Activated T-cell treated with anti-CD3 and anti-CD28 coated beads, Interleukin-2, amount 50 U/mL, for 1 hour (primary cell): ENCODE data around the gene IQCM.

ENCODE experiments used
- DNase-seq: peaks from one replicate; pipeline ENCODE4 v3.0.0-alpha.2; 2020

IQCM gene

GRCh38 chr4:149708513-149709130 lies 107.0 kb downstream of the IQCM start:
- DNase-seq = no peak

DNA sequence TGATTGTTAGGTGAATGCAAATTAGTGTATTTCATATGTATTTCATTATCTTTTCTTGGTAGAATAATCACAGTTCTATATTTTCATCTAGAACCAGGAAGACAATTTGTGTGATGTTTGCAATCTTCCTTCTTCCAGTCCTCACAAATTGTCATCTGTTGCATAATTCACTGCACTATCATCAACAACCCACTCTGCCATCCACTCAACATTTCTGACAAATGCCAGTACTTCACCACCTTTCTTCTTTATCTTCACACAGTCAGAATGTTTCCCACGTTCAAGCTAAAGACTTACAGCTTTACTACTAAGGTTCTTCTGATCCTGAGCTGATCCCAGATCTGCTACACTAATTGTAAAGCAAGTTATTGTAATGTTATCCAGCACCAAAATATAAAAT lies 107.8 kb downstream of the IQCM start:
- DNase-seq = no peak

DNA sequence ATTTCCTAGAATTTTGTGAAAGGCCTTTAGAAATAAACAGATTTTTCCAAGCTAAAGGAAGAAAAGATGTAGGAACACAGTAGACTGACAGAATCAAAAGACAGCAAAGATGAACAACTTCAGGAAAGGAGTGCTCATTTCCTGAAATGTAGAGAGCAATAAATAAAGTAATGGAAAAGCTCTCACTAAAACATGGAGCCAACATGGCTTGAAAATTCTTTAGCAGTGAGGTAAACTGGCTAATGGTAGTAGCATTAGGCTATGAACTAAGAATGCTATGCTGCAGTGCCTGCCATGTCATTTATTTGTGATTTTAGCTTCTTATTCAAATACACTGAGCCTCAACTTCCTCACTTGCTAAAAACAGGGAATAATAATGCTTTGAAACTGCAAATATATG lies 108.7 kb downstream of the IQCM start:
- DNase-seq = no peak

DNA sequence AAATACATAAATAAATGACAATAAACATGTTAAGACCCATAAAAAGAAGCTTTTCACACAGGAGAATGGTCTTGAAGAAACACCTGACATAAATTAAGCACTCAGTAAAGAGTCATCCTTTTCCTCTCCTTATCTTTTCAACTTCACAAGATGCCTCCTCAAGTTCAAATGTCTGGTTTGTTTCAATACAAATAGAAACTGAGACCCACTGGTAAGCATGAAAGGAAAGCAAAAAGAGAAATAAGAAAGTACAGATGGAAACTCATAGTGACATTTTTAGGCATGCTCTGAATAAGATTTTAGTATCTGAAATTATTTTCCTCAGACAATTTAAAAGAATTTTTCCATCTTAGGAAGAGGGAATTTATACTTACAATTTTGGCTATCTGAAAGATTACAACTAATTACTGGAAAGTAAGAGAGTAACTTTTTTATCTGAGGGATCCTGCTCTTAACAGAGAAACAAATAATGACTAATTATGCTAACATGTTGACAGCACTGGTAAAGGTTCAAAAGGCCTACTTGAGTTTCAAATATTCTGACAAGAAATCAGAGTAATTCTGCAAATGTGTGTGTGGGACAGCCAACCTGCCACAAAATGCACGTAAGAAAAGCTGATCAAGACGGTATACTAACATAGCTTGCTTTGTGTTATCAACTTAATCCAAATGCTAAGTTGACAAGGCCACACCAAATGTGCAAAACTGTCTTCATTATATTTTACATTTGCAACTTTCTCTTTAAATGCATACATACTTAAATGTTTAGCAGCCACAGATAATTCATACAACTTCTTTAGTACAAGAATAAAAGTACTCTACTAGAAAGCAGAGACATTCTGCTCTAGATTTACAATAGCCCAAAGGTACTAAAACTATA lies 113.0 kb downstream of the IQCM start:
- DNase-seq = no peak

GRCh38 chr4:149701435-149702156 lies 114.0 kb downstream of the IQCM start:
- DNase-seq = no peak

DNA sequence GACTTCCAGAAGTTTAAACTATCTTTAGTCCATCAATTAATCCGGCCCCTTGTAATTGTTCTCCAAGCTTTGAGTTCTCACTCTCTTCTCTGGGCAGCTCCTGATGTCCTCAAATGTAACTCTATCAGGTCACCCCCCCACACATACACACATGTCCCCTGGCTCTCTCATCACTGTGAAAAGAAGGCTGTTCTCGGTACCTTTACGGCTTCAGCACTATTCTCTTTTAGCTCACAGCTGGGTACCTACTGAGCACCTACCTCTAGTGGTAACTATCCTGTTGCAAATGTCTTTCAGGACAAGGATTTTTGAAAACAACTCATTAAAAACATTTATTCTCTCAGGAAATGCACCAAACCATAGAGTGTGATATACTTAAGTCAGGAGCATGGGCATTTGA lies 115.4 kb downstream of the IQCM start:
- no peak for DNase-seq

GRCh38 chr4:149699642-149700041 lies 116.0 kb downstream of the IQCM start:
- DNase-seq = no peak

DNA sequence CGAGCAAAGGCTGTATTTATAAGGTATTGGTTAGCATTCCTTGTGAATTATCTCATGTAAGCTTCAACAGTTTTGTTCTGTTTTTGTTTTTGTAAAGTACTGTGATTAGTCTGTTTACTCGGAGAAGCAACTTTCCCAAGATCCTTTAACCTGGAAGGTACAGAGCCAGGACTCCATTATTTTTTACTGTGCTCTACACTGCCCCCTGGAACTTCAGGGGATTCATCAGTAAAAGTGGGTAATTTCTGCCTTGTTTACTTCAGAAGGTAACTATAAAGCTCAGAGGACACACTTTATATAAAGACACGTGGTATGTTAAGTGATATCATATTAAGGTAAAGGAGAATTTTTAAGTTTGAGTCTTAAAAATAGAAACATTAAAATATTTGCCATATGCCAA lies 124.9 kb downstream of the IQCM start:
- no peak for DNase-seq

DNA sequence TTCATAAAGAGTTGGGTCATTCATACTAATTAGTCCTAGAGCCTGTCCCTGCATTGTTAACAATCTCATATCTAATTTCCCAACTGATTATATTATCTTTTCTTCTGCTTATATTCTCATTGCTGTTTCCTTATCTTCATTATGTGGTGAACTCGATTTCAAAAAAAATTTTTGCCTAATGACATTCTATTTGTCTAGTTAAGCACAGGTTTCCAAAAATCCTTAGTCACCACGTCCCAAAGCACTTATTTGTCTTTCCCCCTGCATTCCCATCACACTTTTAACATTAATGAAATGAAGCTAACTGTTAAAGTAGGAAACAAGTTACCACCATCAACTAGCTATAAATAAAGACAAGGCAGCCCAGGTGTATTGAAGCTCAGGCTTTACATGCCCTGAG lies 131.1 kb downstream of the IQCM start:
- DNase-seq = no peak

DNA sequence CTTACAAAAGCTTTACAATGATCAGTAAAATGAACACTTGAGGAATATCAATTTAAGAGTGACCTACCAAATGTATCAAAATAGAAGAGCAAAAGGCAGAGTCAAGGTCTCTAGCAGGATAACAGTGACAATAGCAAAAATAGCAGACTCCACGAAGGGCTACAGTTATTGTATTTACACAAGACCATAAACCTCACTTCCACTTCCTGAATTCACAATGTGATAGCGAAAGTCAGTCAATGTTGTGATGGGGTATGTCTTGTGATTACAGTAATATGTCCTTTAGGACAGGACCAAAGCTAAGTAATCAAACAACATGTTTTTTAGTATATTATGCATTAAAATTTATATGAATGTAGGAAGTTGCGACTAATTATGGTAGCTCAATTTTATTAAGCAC lies 139.6 kb downstream of the IQCM start:
- no peak for DNase-seq

- DNase-seq = no peak
Measured at GRCh38 chr4:149645790-149646189, 169.9 kb downstream of the IQCM start.

DNA sequence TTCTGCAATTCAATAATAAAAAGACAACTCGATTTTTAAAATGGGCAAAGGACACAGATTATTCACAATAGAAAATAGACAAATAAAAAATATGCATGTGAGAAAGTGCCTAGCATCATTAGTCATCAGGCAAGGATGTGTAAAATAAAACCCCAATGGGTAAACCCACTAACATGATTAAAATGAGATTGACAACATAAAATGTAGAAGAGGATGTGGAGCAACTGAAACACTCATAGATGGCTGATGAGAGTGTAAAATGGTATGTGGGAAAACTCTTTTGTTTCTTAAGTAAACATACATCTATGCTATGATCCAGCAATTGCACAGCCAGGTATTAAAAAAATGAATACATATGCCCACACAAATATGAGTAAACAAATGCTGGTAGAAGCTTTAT lies 177.6 kb downstream of the IQCM start:
- DNase-seq = no peak

DNA sequence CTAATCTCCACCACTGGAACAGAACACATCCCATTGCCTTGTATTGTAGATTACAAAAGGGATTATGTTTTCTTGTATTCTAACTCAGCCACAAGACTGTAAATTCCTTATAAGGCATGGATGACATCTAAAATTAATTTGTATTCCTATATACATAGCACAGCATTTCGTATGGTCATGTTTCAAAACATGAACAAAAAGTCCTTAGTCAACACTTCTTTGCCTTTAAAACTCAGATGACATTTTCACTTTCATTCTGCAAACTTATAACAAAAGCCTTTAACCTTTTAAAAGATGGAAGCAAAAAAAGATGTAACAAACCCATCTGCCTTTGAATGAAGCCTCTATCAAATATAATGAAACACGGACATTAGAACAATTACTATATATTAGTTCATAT lies 181.3 kb downstream of the IQCM start:
- no peak for DNase-seq

- no peak for DNase-seq
Measured at GRCh38 chr4:149631629-149632028, 184.0 kb downstream of the IQCM start.

DNA sequence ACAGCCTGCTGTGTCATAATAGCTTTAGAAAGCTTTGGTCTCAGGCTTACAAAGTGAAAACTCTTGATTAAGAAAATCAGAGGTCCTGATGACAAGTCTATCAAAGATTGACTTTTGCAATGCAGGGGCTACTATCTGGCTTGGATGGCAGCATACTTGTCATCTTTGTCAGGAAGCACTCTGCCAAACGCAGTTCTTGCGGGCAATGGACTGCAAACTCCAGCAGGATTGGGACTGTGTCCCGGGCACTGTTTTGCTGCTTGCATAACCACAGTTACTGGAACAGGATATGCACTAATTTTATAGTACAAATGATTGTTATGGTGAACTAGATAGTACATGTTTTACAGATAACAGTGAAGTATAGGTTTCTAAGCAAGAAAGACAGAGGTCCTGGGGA lies 185.6 kb downstream of the IQCM start:
- no peak for DNase-seq

DNA sequence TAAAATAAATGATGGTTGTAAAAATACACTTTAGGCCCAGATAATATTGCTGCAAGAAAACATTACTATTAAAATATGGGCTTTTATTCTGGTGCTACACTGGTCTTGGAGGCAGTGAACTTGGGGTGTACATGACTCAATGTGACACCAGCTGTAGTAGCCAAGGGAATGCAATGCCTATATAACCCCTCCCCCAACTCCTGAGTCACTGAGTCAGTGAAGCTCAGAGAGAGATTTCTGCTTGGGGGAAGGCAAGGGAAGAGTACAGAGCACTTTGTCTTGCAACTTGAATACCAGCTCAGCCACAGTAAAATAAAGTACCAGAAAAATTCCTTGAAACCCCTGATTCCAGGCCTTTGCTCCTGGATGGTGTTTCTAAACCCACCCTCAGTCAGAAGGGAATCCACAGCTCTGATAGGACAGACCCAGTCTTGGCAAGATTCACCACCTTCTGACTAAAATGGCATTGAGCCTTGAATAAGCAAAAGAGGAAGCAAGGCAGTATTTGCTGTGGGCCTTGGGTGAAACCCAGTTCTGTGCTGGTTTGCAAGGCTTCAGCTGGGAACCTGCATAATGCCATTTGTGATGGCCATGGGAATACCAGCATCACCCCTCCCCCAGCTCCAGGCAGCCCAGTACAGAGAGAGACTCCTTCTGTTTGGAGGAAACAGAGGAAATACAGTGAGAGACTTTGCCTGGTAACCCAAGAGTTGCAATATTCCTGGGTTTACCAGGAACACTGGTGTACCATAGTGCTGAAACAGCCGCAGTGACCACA lies 209.9 kb downstream of the IQCM start:
- no peak for DNase-seq

DNA sequence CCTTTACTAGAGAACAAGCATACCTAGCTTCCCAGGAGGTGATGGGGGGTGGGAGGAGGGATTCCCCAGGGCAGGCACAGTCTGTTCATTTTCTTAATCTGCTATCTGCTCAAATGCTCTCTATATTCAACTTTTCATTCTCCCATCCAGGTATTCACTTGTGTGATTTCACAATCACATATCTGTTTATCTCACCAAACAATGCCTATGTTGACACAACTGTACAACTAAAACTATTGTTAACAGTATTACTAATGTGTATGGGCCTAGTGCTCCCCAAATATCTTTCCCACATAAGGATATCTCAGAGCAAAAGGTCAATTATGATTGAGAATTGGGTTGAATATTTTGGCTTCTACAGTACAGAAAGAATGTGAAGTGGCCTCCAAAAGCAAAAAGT lies 210.8 kb downstream of the IQCM start:
- no peak for DNase-seq

- DNase-seq = no peak
Measured at GRCh38 chr4:149595500-149595899, 220.1 kb downstream of the IQCM start.

- DNase-seq = no peak
Measured at GRCh38 chr4:149589826-149590225, 225.8 kb downstream of the IQCM start.

DNA sequence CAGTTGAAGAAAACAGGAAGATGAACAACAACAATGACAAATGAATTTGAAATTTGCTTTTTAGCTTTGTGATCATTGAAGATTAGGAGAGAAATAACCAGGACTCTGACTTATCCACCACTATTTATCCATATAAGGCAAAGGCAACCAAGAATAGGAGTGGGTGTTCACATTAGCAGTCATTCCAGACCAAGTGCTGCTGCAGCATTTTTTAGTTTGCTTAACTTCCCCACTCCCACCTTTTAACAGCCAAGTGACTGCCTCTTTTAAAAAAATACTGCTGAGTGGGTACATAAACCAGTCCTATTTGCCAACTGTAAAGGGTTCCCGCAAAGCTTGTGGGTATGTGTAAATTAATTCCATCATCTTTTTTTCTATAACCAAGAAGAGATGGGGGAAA lies 230.9 kb downstream of the IQCM start:
- DNase-seq = no peak

GRCh38 chr4:149574971-149575370 lies 240.7 kb downstream of the IQCM start:
- no peak for DNase-seq

DNA sequence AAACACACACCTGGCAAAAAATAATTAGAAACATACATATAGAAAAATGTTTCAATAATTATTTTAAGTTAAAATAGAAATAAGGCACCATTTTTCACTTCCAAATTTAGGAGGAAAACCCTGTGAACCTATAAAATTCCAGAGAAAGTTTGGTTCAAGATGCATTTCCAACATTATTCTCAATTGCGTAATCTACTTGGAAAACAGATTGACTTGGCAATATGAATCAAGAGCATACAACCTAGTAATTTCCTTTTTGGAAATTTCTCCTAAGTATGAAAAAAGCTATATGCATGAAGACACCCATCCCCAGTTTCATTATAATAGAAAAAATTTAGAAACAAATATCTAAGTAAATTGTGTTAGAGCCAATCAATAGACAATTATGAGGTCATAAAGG lies 242.9 kb downstream of the IQCM start:
- DNase-seq = no peak

GRCh38 chr4:149555799-149556198 lies 259.8 kb downstream of the IQCM start:
- DNase-seq = no peak
